ENCODE data around the gene MEP1B.
A peak's percentile ranks its signal among the peaks of the same experiment; 100 is the strongest.

Gene MEP1B

GRCh38 chr18:32238635-32239268, 48.9 kb downstream of the MEP1B start:
- Histone ChIP-seq H3K9ac (no peak overlapping the region), H3K36me3 (no peaks in the 10 kb centered on the region), H3K27ac (no peak overlapping the region), H4K20me1 (no peaks in the 10 kb centered on the region), H3K27me3 (no peaks in the 10 kb centered on the region), H3K4me2 (no peak overlapping the region), H3K4me1 (no peaks in the 10 kb centered on the region), H3K4me3 (no peak overlapping the region), H3K9me3 (replicated peaks in 1 of 11) (0 out of 22 replicates have a peak, but pooled peaks cover 0 to 3% (median 0%) of the 10 kb centered on the region in 11 experiments)
- no peak for TF ChIP-seq Cebpa-rat (IDR thresholded peaks at IDR 0.05)

GRCh38 chr18:32242395-32242794, 52.6 kb downstream of the MEP1B start:
- no peaks in the 10 kb centered on the region for H3K4me1 ChIP-seq
- no peak overlapping the region for H3K9ac ChIP-seq
- no peak overlapping the region for H3K27ac ChIP-seq
- no peak overlapping the region for H3K4me2 ChIP-seq
- no peak for TF ChIP-seq Cebpa-rat (IDR thresholded peaks at IDR 0.05)
- no peaks in the 10 kb centered on the region for H3K27me3 ChIP-seq
- H4K20me1 ChIP-seq: no peaks in the 10 kb centered on the region
- no peaks in the 10 kb centered on the region for H3K36me3 ChIP-seq
- no peaks in the 10 kb centered on the region for H3K9me3 ChIP-seq (replicated peaks in 1 of 11)
- no peak overlapping the region for H3K4me3 ChIP-seq

- H3K9me3 ChIP-seq (replicated peaks in 1 of 11): no peaks in the 10 kb centered on the region
- H3K4me1 ChIP-seq: no peaks in the 10 kb centered on the region
- H3K9ac ChIP-seq: no peak overlapping the region
- no peak overlapping the region for H3K27ac ChIP-seq
- no peak for TF ChIP-seq Cebpa-rat (IDR thresholded peaks at IDR 0.05)
- no peak overlapping the region for H3K4me3 ChIP-seq
- H3K36me3 ChIP-seq: no peaks in the 10 kb centered on the region
- no peak overlapping the region for H3K4me2 ChIP-seq
- H4K20me1 ChIP-seq: no peaks in the 10 kb centered on the region
- H3K27me3 ChIP-seq: no peaks in the 10 kb centered on the region
Observed at GRCh38 chr18:32243358-32243757, 53.5 kb downstream of the MEP1B start.

GRCh38 chr18:32244881-32245280, 55.0 kb downstream of the MEP1B start:
- Histone ChIP-seq H3K9ac (no peak overlapping the region), H3K36me3 (no peaks in the 10 kb centered on the region), H3K27me3 (no peaks in the 10 kb centered on the region), H3K4me2 (no peak overlapping the region), H3K9me3 (replicated peaks in 1 of 11) (no peaks in the 10 kb centered on the region), H4K20me1 (no peaks in the 10 kb centered on the region), H3K27ac (no peak overlapping the region), H3K4me1 (no peaks in the 10 kb centered on the region), H3K4me3 (no peak overlapping the region)
- no peak for TF ChIP-seq Cebpa-rat (IDR thresholded peaks at IDR 0.05)

DNA sequence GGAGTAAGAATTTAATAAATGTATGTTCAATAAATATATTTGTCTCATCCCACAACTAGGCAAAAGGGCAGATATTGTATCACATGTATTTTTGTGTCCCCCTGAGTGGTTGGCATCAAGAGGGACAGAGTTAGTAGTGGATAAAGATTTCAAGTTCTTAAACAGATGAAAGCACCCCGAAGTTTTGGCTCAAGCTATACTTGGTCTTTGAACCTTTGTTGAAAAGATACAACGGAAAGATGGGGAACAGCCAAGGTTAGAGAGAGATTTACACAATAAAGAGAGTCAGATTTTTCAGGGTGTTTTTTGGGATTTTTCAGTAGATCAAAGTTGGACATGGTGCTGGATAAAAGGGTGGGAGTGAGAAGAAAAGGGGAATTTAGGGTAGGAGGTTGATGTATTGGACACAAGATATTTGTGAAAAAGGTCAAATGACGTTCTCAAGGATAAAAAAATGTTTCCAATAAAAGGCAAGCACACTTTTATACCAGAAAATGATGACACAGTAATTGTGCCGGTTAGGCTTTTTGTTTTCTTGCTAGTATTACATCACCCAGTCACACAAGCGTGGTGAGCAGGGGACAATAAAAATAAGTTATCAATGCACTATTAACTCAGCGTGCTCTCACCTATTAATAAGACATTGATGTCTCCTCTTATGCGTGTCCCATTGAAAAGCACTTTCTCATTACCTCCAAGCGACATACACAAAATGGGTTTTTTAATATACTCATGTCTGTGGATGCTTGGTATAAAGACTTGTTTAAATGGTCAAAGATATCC, 59.5 kb downstream of the MEP1B start:
- H3K4me1 ChIP-seq: no peaks in the 10 kb centered on the region
- H4K20me1 ChIP-seq: no peaks in the 10 kb centered on the region
- no peak for TF ChIP-seq Cebpa-rat (IDR thresholded peaks at IDR 0.05)
- no peaks in the 10 kb centered on the region for H3K9me3 ChIP-seq (replicated peaks in 1 of 11)
- H3K9ac ChIP-seq: no peak overlapping the region
- H3K4me3 ChIP-seq: no peak overlapping the region
- no peaks in the 10 kb centered on the region for H3K36me3 ChIP-seq
- no peaks in the 10 kb centered on the region for H3K27me3 ChIP-seq
- no peak overlapping the region for H3K27ac ChIP-seq
- H3K4me2 ChIP-seq: no peak overlapping the region

DNA sequence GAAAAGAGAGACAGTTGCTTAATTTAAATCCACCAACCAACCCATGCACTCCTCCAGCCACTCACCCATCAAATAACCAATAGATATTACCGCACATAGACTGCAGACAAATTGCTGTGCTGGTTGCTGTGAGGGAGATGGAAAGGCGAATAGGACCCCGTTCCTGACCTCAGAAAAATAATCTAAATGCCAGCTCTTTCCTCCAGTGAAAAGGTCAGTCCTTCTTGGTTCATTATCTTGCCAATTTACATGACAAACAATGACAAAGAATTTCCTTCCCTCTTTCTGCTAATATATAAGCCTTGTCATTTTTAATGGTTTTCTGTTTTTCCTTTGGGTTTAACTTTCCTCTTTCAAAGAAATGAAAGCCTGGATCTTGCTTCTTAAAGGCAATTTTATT, 61.6 kb downstream of the MEP1B start:
- Histone ChIP-seq H4K20me1 (no peaks in the 10 kb centered on the region), H3K9me3 (replicated peaks in 1 of 11) (no peaks in the 10 kb centered on the region), H3K27ac (no peak overlapping the region), H3K4me1 (peaks cover 0 to 2% (median 0%) of the 10 kb centered on the region in 10 experiments; a peak in 3 of 20 replicates), H3K36me3 (no peaks in the 10 kb centered on the region), H3K4me2 (no peak overlapping the region), H3K9ac (no peak overlapping the region), H3K4me3 (no peak overlapping the region), H3K27me3 (no peaks in the 10 kb centered on the region)
- TF ChIP-seq Cebpa-rat (IDR thresholded peaks at IDR 0.05): no peak

GRCh38 chr18:32252141-32252860, 62.5 kb downstream of the MEP1B start:
- no peaks in the 10 kb centered on the region for H3K9me3 ChIP-seq (replicated peaks in 1 of 11)

DNA sequence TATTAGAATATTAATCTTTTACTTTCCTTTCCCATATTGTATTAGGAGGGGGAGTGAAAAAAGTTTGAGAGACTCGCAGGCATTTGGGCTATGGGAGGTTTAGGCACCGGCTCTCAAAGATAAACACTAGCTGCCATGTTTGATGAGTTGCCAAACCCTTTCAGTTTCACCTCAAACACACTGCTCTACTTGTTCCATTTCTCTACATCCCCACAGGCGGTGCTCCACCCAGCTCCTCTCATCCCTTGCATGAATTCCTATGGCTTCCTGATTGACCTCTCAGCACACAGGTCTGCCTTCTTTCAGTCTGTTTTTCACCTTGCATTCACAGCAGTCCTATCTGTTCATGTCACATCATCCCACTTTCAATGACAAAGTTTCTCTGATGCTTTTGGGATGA, 65.7 kb downstream of the MEP1B start:
- Histone ChIP-seq H3K9ac (no peak overlapping the region), H3K27me3 (no peaks in the 10 kb centered on the region), H3K4me2 (no peak overlapping the region), H3K27ac (no peak overlapping the region), H3K4me1 (peaks cover 0 to 31% (median 13%) of the 10 kb centered on the region in 10 experiments; a peak in 16 of 20 replicates), H4K20me1 (no peaks in the 10 kb centered on the region), H3K36me3 (no peaks in the 10 kb centered on the region), H3K9me3 (replicated peaks in 1 of 11) (no peaks in the 10 kb centered on the region), H3K4me3 (no peak overlapping the region)
- no peak for TF ChIP-seq Cebpa-rat (IDR thresholded peaks at IDR 0.05)

More at GRCh38 chr18:32252141-32252860, 62.5 kb downstream of the MEP1B start:
- peaks cover 0 to 10% (median 5%) of the 10 kb centered on the region in 10 experiments; a peak in 16 of 20 replicates for H3K4me1 ChIP-seq
- no peak overlapping the region for H3K9ac ChIP-seq
- H4K20me1 ChIP-seq: no peaks in the 10 kb centered on the region
- no peaks in the 10 kb centered on the region for H3K36me3 ChIP-seq
- H3K4me3 ChIP-seq: no peak overlapping the region
- TF ChIP-seq Cebpa-rat (IDR thresholded peaks at IDR 0.05): no peak
- H3K4me2 ChIP-seq: no peak overlapping the region
- H3K27ac ChIP-seq: no peak overlapping the region
- H3K27me3 ChIP-seq: no peaks in the 10 kb centered on the region

DNA sequence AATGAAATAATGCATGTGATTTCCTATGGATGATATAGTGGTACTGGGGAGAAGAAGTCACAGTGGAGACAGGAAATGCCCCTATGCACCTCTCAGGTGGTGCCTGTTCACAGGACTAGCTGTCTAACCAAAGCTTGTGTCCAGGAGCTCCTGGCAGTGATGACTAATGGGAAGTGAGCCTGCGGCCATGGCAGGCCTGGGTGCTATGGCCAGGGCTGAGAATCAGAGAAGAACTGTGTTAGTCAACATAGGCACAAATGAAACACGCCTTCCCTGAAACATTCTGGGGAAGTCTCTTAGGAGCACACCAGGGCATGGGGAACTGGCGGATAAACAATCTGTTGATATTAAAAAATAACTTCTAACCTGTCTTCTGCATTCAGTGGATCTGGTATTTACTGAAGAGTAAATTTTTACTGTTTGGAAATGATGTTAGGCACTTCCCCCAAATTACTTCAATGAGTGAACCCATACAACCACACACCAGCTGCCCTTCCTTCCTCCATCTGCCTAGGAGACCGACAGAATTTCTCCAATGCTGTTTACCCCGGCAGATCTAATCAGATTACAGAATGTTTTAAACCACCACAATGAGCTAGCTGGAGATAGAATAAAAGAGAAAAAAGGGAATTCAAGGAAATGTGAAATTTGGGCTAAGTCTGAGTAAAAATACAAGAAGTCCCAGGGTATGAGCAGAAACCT, 67.4 kb downstream of the MEP1B start:
- Histone ChIP-seq H3K9ac (no peak overlapping the region), H3K4me3 (no peak overlapping the region), H3K27ac (no peak overlapping the region), H4K20me1 (no peaks in the 10 kb centered on the region), H3K36me3 (no peaks in the 10 kb centered on the region), H3K27me3 (no peaks in the 10 kb centered on the region), H3K4me1 (peaks cover 0 to 31% (median 13%) of the 10 kb centered on the region in 10 experiments; a peak in 16 of 20 replicates), H3K9me3 (replicated peaks in 1 of 11) (no peaks in the 10 kb centered on the region), H3K4me2 (peak overlapping the region; percentile 9 to 66 (median 34); a peak in 16 of 22 replicates)
- TF ChIP-seq Cebpa-rat (IDR thresholded peaks at IDR 0.05): no peak

All from BLaER1 treated with 17β-estradiol and CSF1 and Interleukin-3, amounts not matched to agents 10 nM and 100 nM (cell line).